AML-193 (cell line): ENCODE measurements around the gene USP43.

Source experiments
- DNase-seq, 2 experiments: peaks; one replicate each; lab custom pipeline; 2025; lab: John Stamatoyannopoulos, UW

USP43 gene

DNA sequence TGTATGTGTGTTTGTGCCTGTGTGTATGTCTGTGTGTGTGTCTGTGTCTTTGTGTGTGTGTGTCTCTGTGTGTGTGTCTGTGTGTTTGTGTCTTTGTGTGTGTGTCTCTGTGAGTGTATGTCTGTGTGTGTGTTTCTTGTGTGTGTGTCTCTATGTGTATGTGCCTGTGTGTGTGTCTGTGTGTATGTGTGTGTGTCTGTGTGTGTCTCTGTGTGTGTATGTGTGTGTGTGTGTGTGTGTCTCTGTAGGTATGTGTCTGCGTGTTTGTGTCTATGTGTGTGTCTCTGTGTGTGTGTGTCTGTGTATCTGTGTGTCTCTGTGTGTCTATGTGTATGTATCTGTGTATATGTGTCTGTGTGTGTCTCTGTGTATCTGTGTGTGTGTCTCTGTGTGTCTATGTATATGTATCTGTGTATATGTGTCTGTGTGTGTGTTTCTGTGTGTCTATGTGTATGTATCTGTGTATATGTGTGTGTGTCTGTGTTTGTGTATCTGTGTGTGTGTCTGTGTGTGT lies 70.2 kb downstream of the USP43 start:
- DNase-seq: no peak

- DNase-seq: no peak
Measured at GRCh38 chr17:9725575-9725974, 80.3 kb downstream of the USP43 start.

DNA sequence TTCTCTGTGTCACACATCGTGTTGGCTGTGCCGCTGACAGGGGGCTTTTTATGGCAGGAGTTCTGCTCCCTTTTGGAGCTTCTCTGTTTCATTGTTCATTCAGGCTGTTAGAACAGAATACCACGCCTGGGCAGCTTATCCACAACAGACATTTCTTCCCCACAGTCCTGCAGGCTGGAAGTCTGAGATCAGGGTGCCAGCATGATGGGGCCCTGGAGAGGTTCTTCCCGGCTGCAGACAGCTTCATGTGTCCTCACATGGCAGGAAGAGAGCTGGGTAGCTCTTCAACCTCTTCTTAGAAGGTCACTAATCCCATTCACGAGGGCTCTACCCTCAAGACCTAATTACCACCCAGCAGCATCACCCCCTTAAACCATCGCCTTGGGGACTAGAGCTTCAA lies 81.0 kb downstream of the USP43 start:
- no peak for DNase-seq

DNA sequence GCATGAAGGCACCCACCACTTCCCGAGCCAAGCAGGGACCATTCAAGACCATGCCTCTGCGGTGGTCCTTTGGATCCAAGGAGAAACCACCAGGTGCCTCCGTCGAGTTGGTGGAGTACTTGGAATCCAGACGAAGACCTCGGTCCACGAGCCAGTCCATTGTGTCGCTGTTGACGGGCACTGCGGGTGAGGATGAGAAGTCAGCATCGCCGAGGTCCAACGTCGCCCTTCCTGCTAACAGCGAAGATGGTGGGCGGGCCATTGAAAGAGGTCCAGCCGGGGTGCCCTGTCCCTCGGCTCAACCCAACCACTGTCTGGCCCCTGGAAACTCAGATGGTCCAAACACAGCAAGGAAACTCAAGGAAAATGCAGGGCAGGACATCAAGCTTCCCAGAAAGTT lies 82.7 kb downstream of the USP43 start:
- no peak for DNase-seq

DNA sequence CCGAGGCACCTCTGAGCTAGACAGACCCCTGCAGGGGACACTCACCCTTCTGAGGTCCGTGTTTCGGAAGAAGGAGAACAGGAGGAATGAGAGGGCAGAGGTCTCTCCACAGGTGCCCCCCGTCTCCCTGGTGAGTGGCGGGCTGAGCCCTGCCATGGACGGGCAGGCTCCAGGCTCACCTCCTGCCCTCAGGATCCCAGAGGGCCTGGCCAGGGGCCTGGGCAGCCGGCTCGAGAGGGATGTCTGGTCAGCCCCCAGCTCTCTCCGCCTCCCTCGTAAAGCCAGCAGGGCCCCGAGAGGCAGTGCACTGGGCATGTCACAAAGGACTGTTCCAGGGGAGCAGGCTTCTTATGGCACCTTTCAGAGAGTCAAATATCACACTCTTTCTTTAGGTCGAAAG lies 83.2 kb downstream of the USP43 start:
- DNase-seq: no peak

DNA sequence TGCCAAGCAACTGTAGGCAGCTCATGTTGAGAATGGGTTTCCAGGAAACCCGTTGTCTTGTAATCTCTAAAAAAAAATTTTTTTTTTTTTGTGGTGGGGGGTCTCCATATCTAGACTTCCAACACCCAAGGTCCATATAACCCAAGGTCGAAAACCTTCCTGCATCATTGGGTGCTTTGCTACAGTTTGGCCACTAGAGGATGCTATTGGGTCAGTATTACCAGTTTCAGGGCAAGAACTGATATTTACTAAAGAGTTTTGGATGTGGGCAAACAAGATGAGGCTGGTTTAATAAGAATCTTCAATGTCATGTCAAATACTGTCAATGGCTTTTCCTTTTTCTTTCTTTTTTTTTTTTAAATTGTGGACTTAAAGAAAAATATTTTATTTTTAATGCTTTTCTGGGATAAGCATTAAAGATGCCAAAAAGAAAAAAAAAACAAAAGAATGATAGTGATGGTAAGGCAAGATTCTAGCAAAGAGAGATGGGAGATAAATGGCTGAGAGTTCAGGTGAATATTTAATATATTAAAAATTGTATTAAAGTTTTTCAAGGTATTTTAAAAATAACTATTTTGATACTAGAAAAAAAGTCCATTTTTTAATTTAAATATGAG lies 83.8 kb downstream of the USP43 start:
- DNase-seq: peak; percentile 18 to 39

DNA sequence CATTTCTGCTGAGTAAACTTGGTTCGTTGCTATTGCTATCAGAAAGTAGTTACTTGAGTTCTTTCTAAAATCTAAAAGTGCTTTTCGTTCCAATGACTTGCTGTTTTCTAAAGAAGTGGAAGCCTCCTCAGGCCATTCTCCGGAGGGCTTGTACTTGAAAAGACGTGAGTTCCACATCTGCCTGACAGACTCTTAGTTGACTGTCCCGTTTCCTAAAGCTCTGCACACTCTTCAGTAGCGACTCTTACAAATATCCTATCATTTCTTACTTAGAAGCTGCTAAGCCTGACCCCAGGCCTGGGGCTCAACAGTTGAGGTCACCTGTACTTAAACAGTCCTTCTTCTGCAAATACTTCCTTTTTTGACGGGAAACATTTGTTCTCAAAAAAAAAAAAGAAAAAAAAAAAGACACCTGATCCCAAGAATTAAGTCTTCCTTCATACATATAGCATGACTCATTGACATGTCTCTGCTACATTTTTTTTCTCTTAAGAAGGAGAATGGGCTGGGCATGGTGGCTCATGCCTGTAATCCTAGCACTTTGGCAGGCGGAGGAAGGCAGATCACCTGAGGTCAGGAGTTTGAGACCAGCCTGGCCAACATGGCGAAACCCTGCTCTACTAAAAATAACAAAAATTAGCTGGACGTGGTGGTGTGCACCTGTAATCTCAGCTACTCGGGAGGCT lies 84.6 kb downstream of the USP43 start:
- DNase-seq: no peak

- DNase-seq: no peak
Measured at GRCh38 chr17:9750524-9750923, 105.2 kb downstream of the USP43 start.

DNA sequence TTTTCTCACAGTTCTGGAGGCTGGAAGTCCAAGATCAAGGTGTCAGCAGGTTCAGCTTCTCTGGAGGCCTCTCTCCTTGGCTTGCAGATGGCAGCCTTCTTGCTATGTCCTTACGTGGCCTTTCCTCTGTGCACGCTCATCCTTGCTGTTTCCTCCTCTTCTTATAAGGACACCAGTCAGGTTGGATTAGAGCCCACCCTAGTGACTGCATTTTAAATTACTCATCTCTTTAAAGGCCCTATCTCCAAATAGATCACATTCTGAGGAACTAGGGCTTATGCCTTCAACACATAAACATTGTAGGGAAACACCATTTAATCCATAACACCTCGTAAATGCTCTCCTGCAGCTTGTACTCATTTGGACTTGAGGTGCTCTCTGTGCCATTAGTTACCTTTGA lies 109.8 kb downstream of the USP43 start:
- no peak for DNase-seq

GRCh38 chr17:9760266-9760665 lies 114.9 kb downstream of the USP43 start:
- DNase-seq: no peak

DNA sequence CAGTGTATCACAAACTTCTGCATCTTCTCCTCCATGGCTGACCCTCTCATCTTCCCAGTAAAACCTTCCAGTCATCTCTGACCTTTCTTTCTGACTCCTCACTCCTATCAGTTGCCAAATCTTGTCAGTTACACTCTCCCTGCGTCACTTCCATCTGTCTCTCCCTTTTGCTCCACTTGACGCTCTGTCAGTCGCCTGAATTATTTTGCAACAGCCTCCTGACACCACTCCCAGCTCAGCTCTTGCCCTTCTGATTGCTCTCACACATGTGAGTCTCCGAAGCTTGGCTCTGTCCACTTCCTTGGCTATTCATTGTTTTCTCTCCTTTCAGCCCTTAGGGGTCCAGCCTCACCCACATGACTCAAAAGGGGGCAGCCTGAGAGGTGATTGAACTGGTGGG lies 118.3 kb downstream of the USP43 start:
- DNase-seq: no peak

DNA sequence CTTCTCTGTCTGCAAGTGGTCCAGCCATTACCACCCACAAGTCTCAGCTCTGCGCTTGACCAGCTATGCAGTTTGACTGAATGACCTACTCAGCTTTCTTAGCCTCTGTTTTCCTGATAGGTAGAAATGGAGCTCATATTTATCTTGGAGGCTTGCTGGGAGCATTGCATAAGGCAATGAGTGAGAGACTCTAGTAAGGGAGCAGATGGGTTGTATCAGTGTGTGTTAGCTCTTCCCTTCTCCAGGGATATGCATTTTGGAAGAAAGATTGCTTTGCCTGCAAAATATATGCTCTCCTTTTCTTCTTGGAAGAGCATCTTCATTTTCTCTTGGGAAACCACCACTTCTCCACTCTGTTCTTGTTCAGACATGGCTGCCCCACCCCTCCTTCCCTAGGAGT lies 120.0 kb downstream of the USP43 start:
- DNase-seq: no peak

- DNase-seq: no peak
Measured at GRCh38 chr17:9766970-9767369, 121.7 kb downstream of the USP43 start.

GRCh38 chr17:9767432-9767991 lies 122.2 kb downstream of the USP43 start:
- DNase-seq: no peak

GRCh38 chr17:9768381-9768934 lies 123.1 kb downstream of the USP43 start:
- peak in 1 of 2 experiments; percentile 4 for DNase-seq

- DNase-seq: no peak
Measured at GRCh38 chr17:9769036-9769695, 123.8 kb downstream of the USP43 start.

GRCh38 chr17:9771465-9771864 lies 126.1 kb downstream of the USP43 start:
- DNase-seq: no peak

DNA sequence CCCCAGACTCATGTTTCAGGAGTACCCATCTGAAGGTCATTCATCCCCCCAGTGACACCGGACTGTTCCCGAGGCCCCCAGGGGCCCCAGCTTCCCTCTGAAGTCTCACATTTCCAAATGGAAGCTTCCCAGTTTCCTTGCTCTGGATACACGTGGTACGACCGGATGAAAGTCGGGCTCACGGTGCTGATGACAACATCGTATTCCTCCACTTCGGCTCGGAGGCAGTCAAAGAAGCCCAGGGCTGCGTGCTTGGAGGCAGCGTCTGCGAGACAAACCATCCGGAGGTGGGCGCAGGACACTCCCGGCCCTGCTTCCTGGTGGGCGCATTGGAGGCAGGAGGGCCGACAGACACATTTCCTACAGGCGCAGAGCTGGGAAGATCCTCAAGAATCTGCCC lies 127.3 kb downstream of the USP43 start:
- no peak for DNase-seq

- no peak for DNase-seq
Measured at GRCh38 chr17:9776911-9777310, 131.6 kb downstream of the USP43 start.
